GM19240 (cell line): ENCODE results near the gene KRT16.
"Not testable (repeated sequence)": the region's sequence is repeated elsewhere in the genome, so short reads cannot be mapped to it uniquely, and the experiment has no call there.

Source experiments
- DNase-seq: peaks from one replicate; pipeline ENCODE4 v3.0.0; 2011; ENCODE audit warnings: low spot score; ENCODE audit not compliant: insufficient read length

The KRT16 gene

GRCh38 chr17:41647940-41648410 lies 35.4 kb upstream of the KRT16 start:
- DNase-seq, result peak; percentile 95

DNA sequence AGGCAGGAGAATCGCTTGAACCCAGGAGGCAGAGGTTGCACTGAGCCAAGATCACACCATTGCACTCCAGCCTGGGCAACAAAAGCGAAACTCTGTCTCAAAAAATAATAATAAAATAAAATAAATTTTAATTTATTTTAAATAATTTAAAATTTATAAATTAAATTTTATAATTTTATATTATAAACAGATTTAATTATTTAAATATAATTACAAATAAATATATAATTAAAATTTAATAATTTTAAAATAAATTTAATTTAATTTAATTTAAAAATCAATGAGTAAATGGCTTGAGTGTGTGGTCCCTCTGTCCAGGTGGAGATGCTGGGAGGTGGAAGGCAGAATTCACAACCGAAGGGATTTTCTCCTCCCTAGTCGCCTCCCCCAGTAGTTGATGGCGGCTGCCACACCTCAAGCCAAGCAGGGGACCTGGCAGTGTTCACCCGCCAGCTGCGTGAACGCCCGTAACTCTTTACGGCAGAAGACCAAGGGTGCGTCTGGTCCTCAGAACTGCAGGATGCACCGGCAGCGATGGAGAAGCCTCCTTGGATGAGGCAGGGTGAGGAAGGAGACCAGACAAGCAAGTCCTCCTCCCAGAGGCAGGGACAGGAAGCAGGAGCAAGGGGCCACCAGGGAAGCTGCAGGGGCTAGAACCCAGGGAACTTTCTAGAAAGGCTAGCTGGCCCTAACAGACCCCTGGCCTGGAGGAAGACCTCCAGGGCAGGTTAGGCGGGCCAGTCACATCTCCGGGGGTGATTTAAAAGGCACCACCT lies 34.7 kb upstream of the KRT16 start:
- no peak for DNase-seq

- DNase-seq, result no peak
Observed at GRCh38 chr17:41642252-41643156, 29.9 kb upstream of the KRT16 start.

DNA sequence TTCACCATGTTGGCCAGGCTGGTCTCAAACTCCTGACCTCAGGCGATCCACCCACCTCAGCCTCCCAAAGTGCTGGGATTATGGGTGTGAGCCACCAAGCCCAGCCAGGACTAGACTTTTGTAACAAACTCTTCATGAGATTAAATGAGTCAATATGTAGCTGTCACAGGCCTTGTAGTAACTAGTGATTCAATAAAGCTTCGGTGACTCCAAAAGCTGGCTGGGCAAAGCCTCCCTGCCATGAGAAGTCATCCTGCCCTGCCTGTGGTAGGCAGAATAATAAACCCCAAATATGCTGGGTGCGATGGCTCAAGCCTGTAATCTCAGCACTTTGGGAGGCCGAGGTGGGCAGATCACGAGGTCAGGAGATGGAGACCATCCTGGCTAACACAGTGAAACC lies 28.0 kb upstream of the KRT16 start:
- not testable (repeated sequence) for DNase-seq

GRCh38 chr17:41639492-41640473 lies 27.2 kb upstream of the KRT16 start:
- DNase-seq, result no peak

DNA sequence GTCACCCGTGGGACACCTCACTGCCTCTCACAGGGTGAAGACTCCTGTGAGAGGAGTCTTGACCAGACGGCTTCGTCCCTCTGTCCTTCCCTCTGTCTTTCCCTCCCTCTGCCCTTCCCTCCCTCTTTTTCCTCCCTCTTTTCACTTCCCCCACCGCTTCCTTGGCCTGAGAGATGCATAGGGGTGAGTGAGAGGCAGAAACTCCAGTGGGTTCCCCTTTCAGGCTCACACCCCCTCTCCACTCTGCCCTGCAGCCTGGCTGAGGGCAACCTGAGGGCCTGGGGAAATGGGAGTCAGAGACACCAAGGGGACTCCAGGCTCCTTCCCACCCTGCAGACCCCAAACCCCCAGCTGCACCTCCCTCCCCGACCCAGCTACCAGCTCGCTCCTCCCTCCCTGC lies 26.4 kb upstream of the KRT16 start:
- no peak for DNase-seq

DNA sequence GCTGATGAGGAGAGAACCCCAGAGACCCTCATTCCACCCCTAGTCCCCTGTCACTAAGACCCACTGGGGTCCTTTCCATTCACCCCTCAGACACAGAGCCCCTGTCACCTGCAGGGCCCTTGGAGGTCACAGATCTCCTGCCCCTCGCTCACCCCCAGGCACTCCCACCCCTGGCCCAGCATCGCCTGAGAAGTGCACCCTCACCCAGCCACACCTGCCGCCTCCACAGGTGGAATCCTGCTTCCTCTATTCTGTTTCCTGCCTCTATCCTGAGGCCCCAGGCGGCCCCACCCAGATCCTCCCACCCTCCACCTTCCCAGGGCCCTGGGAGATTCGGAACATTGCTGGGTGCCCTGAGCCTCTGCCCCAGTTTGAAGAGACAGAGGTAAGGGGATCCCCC lies 25.6 kb upstream of the KRT16 start:
- no peak for DNase-seq

DNA sequence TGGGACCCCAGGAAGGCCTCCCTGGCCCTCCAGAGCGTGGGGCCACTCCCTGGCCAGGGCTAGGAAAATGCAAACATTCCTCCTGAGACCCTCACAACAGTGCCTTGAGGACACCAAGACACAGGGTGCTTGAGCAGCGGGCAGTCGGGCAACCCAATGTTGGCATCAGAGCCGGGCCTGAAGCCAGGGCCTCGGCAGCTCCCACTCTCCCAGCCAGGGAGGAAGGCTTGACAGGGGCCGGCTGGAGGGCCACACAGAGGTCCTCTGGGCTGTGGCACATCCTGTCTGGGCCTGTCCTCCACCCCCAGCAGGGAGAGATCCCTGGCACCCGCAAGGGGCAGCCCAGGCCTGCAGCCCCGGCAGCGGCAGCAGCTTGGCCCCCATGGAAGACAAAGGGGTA lies 24.1 kb upstream of the KRT16 start:
- no peak for DNase-seq

GRCh38 chr17:41635121-41636097 lies 22.8 kb upstream of the KRT16 start:
- no peak for DNase-seq

GRCh38 chr17:41634639-41635038 lies 22.1 kb upstream of the KRT16 start:
- no peak for DNase-seq

DNA sequence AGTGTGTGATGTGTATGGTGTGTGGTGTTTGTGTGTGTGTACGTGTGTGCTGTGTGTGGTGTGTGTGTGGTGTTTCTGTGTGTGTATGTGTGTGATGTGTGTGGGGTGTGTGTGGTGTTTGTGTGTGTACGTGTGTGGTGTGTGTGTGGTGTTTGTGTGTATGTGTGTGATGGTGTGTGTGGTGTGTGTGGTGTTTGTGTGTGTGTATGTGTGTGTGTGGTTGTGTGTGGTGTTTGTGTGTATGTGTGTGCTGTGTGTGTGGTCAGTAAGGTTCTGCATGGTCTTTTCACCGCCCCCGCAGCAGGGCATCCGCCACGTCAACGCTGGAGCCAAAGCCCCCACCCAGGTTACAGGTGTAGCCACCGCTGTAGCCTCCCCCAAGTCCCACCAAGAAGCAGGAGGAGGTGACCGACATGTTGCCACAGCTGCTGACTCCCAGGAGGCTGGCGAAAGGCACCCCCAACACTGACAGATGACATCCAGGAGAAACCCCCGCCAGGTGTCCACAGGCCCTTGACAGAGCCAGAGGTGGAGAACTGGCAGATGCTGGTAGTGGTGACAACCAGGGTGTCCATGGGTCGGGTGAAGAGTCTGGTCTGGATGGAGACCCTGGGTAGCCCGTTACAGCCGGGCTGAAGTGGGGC lies 21.1 kb upstream of the KRT16 start:
- DNase-seq, result no peak

- DNase-seq, result no peak
Observed at GRCh38 chr17:41632482-41633105, 20.0 kb upstream of the KRT16 start.

DNA sequence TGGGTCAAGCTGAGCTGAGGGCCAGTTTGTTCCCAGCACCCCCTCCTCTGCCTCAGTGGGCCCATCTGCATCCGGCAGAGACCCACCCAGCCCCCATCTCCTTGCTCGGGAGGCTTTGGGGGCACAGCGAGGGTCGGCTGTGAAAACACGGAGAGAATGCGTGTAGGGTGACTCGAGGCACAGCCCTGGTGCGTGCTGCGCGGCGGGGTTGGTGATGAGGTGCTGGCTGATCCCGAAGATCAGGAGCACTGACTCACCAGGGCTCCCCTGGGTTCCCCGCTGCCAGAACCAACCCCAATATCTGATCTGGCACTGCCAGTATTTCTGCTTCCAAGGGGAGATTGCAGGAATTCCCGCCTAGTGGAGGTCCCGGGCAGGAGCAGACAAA lies 19.3 kb upstream of the KRT16 start:
- DNase-seq, result no peak

DNA sequence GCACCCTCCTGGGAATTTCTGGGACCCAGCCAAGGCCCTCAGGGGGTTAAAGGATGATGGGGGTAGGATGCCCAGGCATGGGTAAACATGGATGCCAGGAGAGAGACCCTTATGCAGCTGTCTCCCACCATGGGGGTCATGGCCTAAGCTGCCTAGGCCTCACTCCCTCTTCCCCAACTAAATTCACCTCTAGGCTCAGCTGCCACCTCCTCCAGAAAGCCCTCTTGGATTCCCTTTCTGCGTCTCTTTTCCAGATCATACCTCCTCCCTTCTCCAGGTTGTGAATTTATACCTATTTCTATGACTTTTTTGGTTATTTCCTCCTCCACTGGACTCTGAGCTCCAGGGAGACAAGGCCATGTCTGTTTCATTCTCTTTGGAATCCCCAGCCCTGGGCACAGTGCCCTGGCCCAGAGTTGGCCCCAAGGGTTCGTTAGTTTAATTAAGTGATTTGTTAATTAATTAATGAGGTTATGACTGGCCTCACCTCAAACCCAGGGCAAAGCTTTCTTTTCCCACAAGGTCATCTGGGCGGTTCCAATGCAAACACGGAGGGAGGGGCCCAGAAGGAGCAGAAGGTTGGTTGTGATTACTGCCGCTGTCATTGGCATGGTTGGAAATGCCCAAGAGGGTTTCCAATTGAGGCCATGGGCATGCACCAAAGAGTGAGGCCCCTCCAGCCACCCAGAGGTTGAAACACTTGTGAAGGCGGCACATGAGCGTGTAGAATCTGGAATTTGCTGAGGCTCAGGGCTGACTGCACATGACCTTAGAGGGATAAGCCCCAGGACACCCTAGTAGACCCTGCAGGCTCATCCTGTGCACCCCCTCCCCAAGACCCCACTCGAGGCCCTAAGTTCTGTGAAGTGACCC lies 18.7 kb upstream of the KRT16 start:
- DNase-seq, result no peak

DNA sequence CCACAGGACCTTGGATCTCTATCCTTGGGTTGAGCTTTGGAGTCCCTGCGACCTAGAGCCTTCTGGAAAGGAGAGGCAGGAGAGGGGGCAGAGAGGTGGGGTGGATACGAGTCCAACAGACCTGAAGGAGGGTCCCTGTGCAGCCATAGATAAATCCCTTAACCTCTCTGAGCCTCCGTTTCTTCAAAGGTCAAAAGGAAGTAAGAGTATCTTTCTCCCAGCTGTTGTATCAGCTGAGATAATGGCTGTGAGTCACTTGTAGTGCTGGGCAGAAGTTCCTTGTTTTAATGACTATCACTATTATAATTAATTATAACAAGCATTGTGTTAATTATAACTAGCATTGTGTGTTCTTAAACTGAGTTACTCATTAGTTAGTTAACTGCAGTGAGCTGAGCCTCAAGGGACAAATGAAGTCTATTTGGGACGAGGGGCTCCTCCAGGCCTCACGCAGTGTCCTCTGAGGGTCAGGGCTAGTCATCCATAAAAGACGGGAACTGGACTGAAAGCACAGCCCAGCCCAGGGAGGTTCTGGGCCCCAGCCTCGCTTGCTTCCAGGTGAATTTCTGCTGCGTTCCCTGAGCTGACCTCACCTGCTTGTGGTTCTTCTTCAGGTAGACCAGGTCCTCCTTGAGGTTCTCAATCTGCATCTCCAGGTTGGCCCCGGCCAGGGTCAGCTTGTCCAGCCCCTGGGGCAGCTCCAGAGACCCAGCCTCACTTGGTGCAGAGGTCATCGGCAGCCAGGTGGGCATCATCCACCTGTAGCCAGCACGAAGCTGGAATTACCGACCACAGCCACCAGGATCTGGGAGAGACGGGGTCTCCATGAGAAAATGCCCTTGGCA lies 17.5 kb upstream of the KRT16 start:
- no peak for DNase-seq

DNA sequence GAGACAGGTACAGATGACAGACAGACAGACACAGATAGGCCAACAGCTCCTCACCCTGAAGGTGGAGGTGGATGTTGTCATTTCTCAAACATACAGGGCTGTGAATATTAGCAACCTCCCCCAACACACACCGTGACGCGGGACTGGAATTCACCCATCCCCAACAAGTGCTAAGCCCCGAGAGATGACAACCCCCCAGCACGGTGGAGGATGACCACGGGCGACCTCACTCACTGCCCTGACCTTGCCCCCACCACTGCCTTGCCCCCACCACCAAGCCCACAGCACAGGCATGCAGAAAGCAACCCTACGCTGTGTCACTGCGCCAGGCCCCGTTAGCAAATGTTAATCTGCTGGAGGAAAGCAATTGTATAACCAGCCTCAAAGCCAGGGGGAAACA lies 16.7 kb upstream of the KRT16 start:
- no peak for DNase-seq

DNA sequence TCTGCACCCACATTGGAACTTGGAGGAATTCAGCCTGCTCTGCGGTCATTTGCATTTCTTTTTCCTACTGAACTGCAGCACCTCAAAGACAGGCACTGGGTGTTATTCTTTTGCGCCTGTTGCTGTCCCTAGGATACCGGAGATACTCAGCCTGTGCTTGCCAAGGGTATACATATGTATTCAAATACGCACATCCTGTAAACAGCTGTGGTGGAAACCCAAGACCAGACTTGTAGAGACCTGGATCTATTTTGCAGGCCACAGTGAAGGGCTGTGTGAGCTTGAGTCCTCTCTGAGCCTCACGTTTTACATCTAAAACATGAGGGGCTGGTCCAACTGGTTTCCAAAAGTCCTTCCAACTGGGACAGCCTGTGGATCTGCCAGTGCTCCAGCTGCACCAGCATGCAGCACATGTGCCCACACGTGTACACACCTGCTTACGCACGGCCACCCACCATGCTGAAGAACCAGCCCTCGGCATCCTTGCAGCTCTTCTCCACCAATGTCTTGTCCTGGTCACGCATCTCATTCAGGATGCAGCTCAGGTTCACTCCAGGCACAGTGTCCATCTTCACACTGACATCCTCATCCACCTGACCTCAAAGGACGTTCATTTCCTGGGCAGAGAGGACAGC lies 16.2 kb upstream of the KRT16 start:
- DNase-seq, result not testable (repeated sequence)
